ENCODE data around the gene LCNL1.
"Not testable (repeated sequence)": the region's sequence is repeated elsewhere in the genome, so short reads cannot be mapped to it uniquely, and the experiment has no call there.

The LCNL1 gene

GRCh38 chr9:137026384-137026783 lies 43.6 kb downstream of the LCNL1 start:
- no peak for DNase-seq (ENCODE audit: low read depth in 2 of 2)

GRCh38 chr9:137026828-137027227 lies 44.0 kb downstream of the LCNL1 start:
- no peak for DNase-seq (ENCODE audit: low read depth in 2 of 2)

GRCh38 chr9:137027369-137028262 lies 44.8 kb downstream of the LCNL1 start, which contains the start of gene ABCA2:
ABCA2 (minus strand) TSS chr9:137028237; CDS start chr9:137028140, 97 bp downstream.
- DNase-seq (ENCODE audit: low read depth in 2 of 2) = no peak

- DNase-seq (ENCODE audit: low read depth in 2 of 2) = peak; percentile 48 to 67
These were observed 45.7 kb downstream of the LCNL1 start for GRCh38 chr9:137028263-137029057.

GRCh38 chr9:137029058-137029936 lies 46.5 kb downstream of the LCNL1 start:
- peak; percentile 64 to 69 for DNase-seq (ENCODE audit: low read depth in 2 of 2)

GRCh38 chr9:137030006-137030405 lies 47.2 kb downstream of the LCNL1 start:
- no peak for DNase-seq (ENCODE audit: low read depth in 2 of 2)

GRCh38 chr9:137030538-137031527 lies 48.0 kb downstream of the LCNL1 start:
- DNase-seq (ENCODE audit: low read depth in 2 of 2) = peak in 1 of 2 donors; percentile 23

- DNase-seq (ENCODE audit: low read depth in 2 of 2) = no peak
These were observed 49.3 kb downstream of the LCNL1 start, which contains the start of gene FUT7 for GRCh38 chr9:137031904-137032640. FUT7 (minus strand) TSS chr9:137032088; CDS start chr9:137031991, 97 bp downstream.

GRCh38 chr9:137032858-137033257 lies 50.1 kb downstream of the LCNL1 start:
- no peak for DNase-seq (ENCODE audit: low read depth in 2 of 2)

GRCh38 chr9:137033481-137033880 lies 50.7 kb downstream of the LCNL1 start:
- DNase-seq (ENCODE audit: low read depth in 2 of 2) = not testable (repeated sequence)

GRCh38 chr9:137034039-137034708 lies 51.4 kb downstream of the LCNL1 start:
- DNase-seq (ENCODE audit: low read depth in 2 of 2) = no peak

- DNase-seq (ENCODE audit: low read depth in 2 of 2) = peak; percentile 84 to 85
These were observed 52.1 kb downstream of the LCNL1 start for GRCh38 chr9:137034709-137035506.
